Fibroblast of pulmonary artery (primary cell): ENCODE results near the gene HAGHL.
A peak's percentile ranks its signal among the peaks of the same experiment; 100 is the strongest.
"Not testable (repeated sequence)": the region's sequence is repeated elsewhere in the genome, so short reads cannot be mapped to it uniquely, and the experiment has no call there.

ENCODE experiments used
- DNase-seq: peaks from one replicate; pipeline ENCODE4 v3.0.0-alpha.2; 2010; ENCODE audit warnings: low read depth
- H3K4me3 ChIP-seq: replicated peaks from 2 replicates; pipeline ENCODE4 v1.5.1; 2011; ENCODE audit warnings: low read depth, mild to moderate bottlenecking, control low read depth, low read length, moderate library complexity
- CTCF ChIP-seq: IDR thresholded peaks from 2 replicates; pipeline ENCODE4 v1.5.1; 2011; ENCODE audit warnings: mild to moderate bottlenecking, control low read depth, low read length, inconsistent platforms; ENCODE audit errors: missing control alignments

HAGHL gene

GRCh38 chr16:684961-685696 lies 41.8 kb upstream of the HAGHL start:
- DNase-seq = no peak
- no peak overlapping the region for H3K4me3 ChIP-seq
- no peak for TF ChIP-seq CTCF

GRCh38 chr16:685967-686366 lies 40.9 kb upstream of the HAGHL start:
- H3K4me3 ChIP-seq = no peak overlapping the region
- DNase-seq = peak; percentile 34
- TF ChIP-seq CTCF = peak; percentile 34

- H3K4me3 ChIP-seq = no peak overlapping the region
- TF ChIP-seq CTCF = no peak
- no peak for DNase-seq
Measured at GRCh38 chr16:686459-687260, 40.2 kb upstream of the HAGHL start.

GRCh38 chr16:687499-687898 lies 39.4 kb upstream of the HAGHL start:
- TF ChIP-seq CTCF = no peak
- H3K4me3 ChIP-seq = no peak overlapping the region
- no peak for DNase-seq

- TF ChIP-seq CTCF = no peak
- no peak for DNase-seq
- H3K4me3 ChIP-seq = peak overlapping the region; percentile 87
Measured at GRCh38 chr16:689175-689897, 37.6 kb upstream of the HAGHL start.

GRCh38 chr16:691242-691641 lies 35.7 kb upstream of the HAGHL start:
- not testable (repeated sequence) for DNase-seq, H3K4me3 ChIP-seq
